NT2/D1 (cell line): ENCODE results near the gene FAM169A.

ENCODE experiments used
- SUZ12 ChIP-seq: IDR thresholded peaks from 2 replicates; pipeline ENCODE4 v1.6.1; 2011; ENCODE audit not compliant: insufficient read length, insufficient read depth; ENCODE audit errors: extremely low read depth
- YY1 ChIP-seq: IDR thresholded peaks from 2 replicates; pipeline ENCODE4 v1.6.1; 2011; ENCODE audit not compliant: insufficient read length, insufficient read depth
- ZNF274 ChIP-seq: IDR thresholded peaks from 2 replicates; pipeline ENCODE4 v1.6.1; 2011; ENCODE audit warnings: mild to moderate bottlenecking, low read depth, low read length

DNA sequence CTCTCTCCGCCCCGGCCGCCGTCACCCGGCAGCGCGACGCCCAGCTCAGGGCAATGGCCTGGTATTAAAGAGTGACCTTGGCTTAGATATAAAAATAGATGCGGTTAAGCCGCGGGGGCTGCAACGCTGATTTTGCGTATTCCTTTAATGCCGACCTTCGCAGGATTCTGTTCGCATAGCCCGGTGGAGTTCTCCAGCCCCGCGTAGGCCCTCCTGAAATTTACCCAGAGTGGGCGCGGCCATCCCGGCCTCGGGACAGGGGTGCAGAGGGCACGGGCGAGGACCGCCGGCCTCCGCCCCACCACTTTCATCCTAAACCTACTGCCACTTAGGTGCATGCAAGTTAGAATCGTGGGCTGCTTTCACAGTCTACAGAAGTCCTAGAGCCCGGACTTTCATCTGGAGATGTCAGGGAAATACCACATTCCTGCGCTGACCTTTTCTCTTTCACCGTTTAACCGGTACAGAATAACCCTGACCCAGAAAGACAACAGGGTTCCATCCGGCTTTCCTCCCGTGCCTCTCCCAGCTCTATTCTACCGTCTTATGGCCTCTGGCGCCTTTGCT is 492 bp upstream of the FAM169A start:
- TF ChIP-seq SUZ12 (no peak), ZNF274 (no peak), YY1 (no peak)
